RWPE2 (cell line): ENCODE measurements around the gene TMEM191C.
"Not testable (repeated sequence)": the region's sequence is repeated elsewhere in the genome, so short reads cannot be mapped to it uniquely, and the experiment has no call there.

Experiments used
- ATAC-seq: fragments of 200-7000 bp; cut with Tn5 transposase; 3 replicates; pipeline ENCODE4 v1.9.1; 2021; ENCODE audit warnings: low read depth
- DNase-seq: peaks from one replicate; pipeline ENCODE4 v3.0.0-alpha.2; 2020; ENCODE audit warnings: low spot score
- H3K27ac ChIP-seq: fragments of 450-650 bp; 2 replicates; pipeline ENCODE4 v1.5.1; 2017; ENCODE audit warnings: mild to moderate bottlenecking; ENCODE audit not compliant: poor library complexity, severe bottlenecking
- H3K27me3 ChIP-seq: fragments of 250-450 bp; sonication (Bioruptor Pico); 2 replicates; pipeline ENCODE4 v1.5.1; 2021; ENCODE audit warnings: mild to moderate bottlenecking, moderate library complexity; ENCODE audit not compliant: insufficient read depth, poor library complexity, severe bottlenecking
- H3K36me3 ChIP-seq: fragments of 250-450 bp; sonication (Bioruptor Pico); 2 replicates; pipeline ENCODE4 v1.5.1; 2020; ENCODE audit warnings: low read depth, mild to moderate bottlenecking, moderate library complexity
- H3K4me1 ChIP-seq: fragments of 250-450 bp; sonication (Bioruptor Pico); 2 replicates; pipeline ENCODE4 v1.5.1; 2021; ENCODE audit warnings: mild to moderate bottlenecking, moderate library complexity; ENCODE audit not compliant: insufficient read depth, poor library complexity, severe bottlenecking
- H3K4me3 ChIP-seq: fragments of 250-450 bp; sonication (Bioruptor Pico); 2 replicates; pipeline ENCODE4 v1.5.1; 2021; ENCODE audit warnings: mild to moderate bottlenecking, moderate library complexity; ENCODE audit not compliant: severe bottlenecking
- H3K9me3 ChIP-seq: fragments of 250-450 bp; sonication (Bioruptor Pico); 2 replicates; pipeline ENCODE4 v1.5.1; 2021; ENCODE audit warnings: mild to moderate bottlenecking, moderate library complexity; ENCODE audit not compliant: severe bottlenecking

Gene TMEM191C

DNA sequence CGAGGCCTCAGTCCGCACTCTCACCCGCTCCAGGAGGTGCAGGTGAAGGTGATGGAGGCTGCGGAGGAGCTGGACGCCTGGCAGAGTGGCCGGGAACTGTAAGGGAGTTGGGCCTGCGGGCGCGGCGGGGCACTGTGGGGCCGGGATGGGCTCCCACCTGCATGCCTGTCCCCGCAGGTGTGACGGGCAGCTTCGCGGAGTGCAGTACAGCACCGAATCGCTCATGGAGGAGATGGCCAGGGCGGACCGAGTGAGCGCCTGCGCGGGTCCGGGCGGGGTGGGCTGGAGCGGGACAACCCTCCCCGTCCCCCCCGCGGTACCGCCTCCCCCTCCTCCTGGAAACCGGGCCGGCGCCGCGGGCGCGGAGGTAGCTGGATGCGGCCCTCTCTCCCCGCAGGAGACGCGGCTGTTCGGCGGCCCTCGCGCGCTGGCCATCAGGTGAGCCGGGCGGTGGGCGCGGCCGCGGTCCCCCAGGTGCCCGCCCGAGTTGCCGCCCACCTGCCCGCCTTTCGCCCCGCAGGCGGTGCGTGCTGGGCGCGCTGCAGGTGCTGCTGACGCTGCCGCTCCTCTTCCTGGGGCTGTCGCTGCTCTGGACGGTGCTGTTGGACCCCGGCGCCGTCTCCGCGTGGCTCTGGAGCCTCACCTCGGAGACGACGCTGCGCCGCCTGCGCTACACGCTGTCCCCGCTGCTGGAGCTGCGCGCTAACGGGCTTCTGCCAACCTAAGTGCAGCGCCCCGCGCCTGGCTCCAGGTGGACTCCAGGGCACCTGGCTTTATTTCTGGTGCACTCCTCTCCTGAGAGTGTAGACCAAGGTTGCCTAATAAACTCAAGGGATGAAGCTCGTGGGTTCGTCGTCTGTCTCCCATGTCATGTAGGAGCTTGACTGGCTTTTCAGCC, 2.2 kb downstream of the TMEM191C start:
- H3K4me3 ChIP-seq, H3K27ac ChIP-seq, H3K27me3 ChIP-seq, H3K36me3 ChIP-seq, DNase-seq, H3K4me1 ChIP-seq, H3K9me3 ChIP-seq: not testable (repeated sequence)
- peak; percentile 35 for ATAC-seq

GRCh38 chr22:21472984-21473383, 5.8 kb downstream of the TMEM191C start:
- H3K27me3 ChIP-seq, ATAC-seq, H3K4me1 ChIP-seq, H3K36me3 ChIP-seq, H3K4me3 ChIP-seq, H3K27ac ChIP-seq, DNase-seq, H3K9me3 ChIP-seq: not testable (repeated sequence)

- H3K27me3 ChIP-seq, H3K9me3 ChIP-seq, H3K4me3 ChIP-seq, DNase-seq, H3K4me1 ChIP-seq, H3K27ac ChIP-seq, H3K36me3 ChIP-seq, ATAC-seq: not testable (repeated sequence)
These were observed 6.5 kb downstream of the TMEM191C start for GRCh38 chr22:21473664-21474063.

DNA sequence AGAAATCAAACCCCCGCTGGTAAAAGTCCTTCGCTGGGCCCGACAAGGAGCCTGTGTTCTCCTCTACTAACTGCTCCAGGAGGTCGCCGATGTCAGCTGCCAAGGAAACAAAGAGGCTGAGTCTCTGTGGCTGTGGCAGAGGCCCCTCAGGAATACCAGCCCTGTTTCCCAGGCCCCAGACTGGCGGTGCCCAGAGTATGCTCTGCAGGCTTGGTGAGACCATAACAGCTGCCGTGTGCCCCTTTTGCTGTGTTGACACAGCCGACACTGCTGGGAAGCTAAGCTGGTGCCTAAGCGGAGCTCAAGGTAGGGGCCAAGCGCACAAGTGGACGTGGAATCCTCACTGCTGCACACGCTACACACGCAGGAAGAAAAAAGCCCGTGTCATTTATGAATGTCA, 16.9 kb downstream of the TMEM191C start:
- H3K36me3 ChIP-seq, ATAC-seq, H3K27me3 ChIP-seq, DNase-seq, H3K4me3 ChIP-seq, H3K27ac ChIP-seq, H3K4me1 ChIP-seq, H3K9me3 ChIP-seq: not testable (repeated sequence)

- not testable (repeated sequence) for H3K4me3 ChIP-seq, DNase-seq, H3K27me3 ChIP-seq, ATAC-seq, H3K27ac ChIP-seq, H3K36me3 ChIP-seq, H3K4me1 ChIP-seq, H3K9me3 ChIP-seq
These were observed 20.5 kb downstream of the TMEM191C start for GRCh38 chr22:21487723-21488122.

DNA sequence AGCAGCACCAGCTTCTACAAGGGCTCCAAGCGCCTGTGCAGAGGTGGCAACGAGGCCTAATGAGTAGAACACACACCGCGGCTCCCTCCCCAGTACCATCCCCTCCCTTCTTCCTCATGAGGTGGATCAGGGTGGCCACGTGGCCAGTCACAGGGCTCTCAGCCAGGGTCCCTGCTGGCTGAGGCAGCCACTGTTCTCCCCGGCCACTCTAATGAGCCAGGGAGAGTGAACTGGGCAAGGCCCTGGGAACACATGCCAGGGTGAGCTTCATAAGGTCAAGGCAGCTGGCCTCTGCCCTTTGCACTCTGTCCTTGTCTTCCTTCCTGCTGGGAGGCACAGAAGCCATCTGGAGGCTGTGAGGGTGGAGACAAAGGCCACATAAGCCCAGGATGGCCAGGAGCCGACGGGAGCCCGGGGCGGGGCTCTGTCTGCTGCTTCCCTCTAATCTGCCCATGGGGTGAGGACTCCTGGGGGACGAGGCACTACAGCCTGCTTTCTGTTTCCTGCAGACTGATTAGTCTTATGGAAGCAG, 22.0 kb downstream of the TMEM191C start:
- H3K4me1 ChIP-seq, H3K4me3 ChIP-seq, H3K27ac ChIP-seq, ATAC-seq, H3K9me3 ChIP-seq, H3K27me3 ChIP-seq, H3K36me3 ChIP-seq, DNase-seq: not testable (repeated sequence)

GRCh38 chr22:21490556-21490955, 23.4 kb downstream of the TMEM191C start:
- H3K27me3 ChIP-seq, H3K27ac ChIP-seq, H3K4me1 ChIP-seq, ATAC-seq, H3K36me3 ChIP-seq, H3K9me3 ChIP-seq, H3K4me3 ChIP-seq: not testable (repeated sequence)
- DNase-seq = peak; percentile 35

DNA sequence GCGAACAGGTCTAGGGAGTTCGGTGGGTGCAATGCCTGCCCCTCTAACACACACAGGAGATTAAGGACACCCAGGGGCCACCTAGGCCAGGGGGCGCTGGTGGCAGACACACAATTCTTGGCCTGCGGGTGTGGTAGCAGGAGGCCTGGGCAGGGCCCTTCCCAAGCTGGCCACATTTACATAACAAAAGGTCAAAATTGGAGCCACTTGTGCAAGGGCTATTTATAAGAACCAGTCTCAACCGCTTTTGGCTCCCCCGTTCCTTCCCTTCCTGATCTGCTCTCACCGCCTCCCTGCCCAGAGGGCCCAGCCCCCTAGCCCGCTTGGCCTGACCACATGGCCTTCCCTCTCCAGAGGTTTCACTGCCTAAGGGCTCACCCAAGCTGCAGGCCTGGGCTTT, 25.1 kb downstream of the TMEM191C start:
- not testable (repeated sequence) for ATAC-seq

DNA sequence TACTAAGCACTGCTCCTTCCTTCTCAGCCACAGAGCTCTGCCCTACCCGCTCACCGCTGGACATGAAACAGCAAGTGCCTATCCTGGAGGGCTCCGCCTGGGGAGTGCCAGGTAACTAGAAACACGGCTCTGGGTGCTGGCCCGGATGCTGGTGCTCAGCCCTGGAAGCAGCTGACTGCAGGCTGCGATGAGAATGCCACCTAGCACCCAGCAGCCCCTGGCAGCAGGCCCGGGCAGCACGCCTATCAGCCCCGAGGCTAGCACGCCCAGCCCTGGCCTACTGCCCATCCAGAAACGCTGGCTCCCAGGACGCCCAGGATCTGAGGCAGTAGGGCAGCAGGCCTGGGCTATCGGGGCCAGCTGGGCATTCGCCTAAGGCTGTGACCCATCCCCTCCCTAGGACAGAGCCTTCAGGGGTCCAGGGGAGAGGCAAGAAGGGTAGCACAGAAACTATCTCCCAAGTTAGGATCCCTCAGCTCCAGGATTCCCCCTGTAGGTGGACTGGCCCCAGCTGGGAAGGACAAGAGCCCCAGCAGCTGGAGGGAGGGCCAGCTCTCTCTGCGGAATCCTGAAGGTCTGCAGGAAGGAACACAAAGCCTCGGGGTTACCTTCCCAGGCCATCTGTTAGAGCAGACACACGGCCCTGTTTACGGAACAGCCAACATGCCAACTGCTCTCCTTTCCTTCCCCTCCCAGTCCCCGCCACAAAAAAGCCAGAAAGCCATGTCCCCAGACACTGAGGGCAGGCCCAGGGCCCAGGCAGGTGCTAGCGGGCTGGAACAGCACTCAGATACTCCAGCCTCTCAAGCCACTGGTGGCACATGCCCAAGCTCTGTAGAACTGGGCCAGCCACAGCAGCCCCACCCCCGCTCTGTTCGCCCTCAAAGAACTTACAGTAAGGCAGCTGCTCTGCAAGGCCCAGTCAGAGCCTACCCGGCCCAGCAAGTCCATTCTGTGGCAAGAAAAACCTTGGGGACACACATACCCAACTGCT, 26.9 kb downstream of the TMEM191C start:
- H3K36me3 ChIP-seq, DNase-seq, H3K9me3 ChIP-seq, H3K4me3 ChIP-seq, H3K27ac ChIP-seq, H3K27me3 ChIP-seq, H3K4me1 ChIP-seq: not testable (repeated sequence)
- peak; percentile 80 for ATAC-seq

More for the DNA sequence above, 25.1 kb downstream of the TMEM191C start:
- DNase-seq, H3K36me3 ChIP-seq, H3K4me1 ChIP-seq, H3K9me3 ChIP-seq, H3K27me3 ChIP-seq, H3K27ac ChIP-seq, H3K4me3 ChIP-seq: not testable (repeated sequence)

DNA sequence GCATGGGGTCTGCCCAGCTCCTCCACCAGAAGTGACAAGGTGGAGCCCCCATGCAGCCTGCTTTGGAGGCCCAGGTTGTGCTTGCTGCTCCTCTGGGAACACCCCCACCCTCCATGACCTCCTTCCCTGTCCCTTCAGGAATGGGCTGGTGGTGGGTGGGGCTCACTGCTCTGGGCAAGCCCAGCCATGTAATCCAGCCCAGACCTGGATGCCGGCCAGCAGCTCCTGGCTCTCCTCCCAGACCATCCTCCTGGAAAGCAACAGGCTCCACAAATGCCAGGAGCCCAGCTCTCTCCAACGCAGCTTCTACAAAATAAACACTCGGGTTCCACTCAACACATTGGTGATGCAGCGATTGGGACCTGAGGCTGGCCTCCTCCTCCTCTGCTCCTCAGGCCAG, 30.8 kb downstream of the TMEM191C start:
- H3K27ac ChIP-seq, H3K4me3 ChIP-seq, H3K4me1 ChIP-seq, DNase-seq, H3K9me3 ChIP-seq, H3K27me3 ChIP-seq, H3K36me3 ChIP-seq: not testable (repeated sequence)
- peak; percentile 76 for ATAC-seq

GRCh38 chr22:21498489-21498888, 31.3 kb downstream of the TMEM191C start:
- H3K27me3 ChIP-seq, H3K4me1 ChIP-seq, DNase-seq, H3K4me3 ChIP-seq, H3K36me3 ChIP-seq, H3K9me3 ChIP-seq, H3K27ac ChIP-seq: not testable (repeated sequence)
- ATAC-seq = peak; percentile 28
